A172 (cell line): ENCODE data around the gene CAMTA1. TPM values are rescaled to one million over a fixed set of nuclear protein-coding genes. Genes with fewer than 3 reads are reported as not detected.

Experiments
- DNase-seq: peaks from one replicate; pipeline ENCODE4 v3.0.0-alpha.2; 2015; ENCODE audit warnings: low spot score
- total RNA-seq: library from RNA; depleted of rRNA; stranded (reverse); fragments of >200 nt; shearing (Covaris generic); gene quantifications from 2 replicates; pipeline ENCODE4 v1.2.3, GENCODE V29; 2014

CAMTA1 gene
- total RNA-seq, 1 experiment from 2014 or later: 97.5 TPM

DNA sequence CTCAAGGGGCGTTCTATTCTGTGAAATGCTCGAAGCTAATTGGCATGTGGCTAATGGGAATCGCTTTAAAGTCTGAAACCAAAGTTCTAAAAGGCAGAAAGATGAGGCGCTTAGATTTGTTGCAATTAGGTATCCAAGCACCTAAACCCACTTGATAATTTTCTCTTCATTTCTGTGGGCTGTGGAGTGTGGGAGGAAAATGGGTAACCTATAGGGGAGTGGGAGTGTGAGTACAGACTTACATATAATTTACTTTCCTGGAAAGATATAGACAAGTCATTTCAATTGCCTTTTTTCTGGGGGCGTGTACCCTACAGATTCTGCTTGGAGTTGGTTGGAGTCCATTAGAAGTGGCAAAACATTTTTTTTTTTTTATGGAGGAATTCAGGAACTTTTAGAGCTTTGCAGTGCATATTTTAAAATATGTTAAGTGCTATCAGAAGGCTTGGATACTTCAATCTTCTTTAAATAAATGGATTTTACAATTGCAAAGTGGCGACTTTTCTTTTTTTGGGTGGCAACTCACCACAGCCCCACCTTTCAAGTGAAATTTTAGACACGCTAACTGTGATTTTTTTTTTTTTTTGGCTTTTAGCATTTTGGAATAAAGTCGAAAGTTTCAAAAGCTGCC, 254.5 kb downstream of the CAMTA1 start:
- DNase-seq: no peak

DNA sequence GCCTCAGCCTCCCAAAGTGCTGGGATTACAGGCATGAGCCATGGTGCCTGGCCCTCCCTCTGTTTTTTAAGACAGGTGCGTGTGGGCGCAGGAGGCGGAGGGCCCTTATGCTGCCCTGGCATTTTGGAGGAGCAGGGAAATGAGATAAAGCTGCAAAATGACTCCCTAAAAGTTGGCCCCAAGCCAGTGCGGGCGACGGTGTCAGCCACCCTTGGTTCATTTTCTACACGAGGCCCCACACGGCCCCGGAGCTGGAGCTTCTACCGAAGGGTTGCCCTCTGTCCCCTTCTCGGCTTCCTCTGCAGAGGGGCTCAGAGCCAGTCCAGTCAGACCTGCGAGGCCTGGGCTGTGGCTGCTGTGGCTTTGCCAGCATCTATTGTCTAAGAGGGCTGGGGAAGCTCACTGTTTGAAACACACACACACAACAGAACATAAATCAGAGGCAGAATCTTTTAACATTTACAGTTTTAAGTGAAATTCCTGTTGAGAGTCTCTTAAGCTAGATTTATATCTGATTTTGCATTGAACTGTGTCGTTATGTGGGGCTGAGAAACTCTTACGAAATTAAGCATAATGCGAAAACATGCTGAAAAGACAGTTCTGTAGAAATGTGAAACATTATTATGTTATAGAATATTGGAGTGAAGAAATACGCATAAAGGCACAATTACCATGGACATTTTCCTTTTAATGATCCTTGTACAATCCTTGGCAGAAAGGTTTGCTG, 255.9 kb downstream of the CAMTA1 start:
- no peak for DNase-seq

DNA sequence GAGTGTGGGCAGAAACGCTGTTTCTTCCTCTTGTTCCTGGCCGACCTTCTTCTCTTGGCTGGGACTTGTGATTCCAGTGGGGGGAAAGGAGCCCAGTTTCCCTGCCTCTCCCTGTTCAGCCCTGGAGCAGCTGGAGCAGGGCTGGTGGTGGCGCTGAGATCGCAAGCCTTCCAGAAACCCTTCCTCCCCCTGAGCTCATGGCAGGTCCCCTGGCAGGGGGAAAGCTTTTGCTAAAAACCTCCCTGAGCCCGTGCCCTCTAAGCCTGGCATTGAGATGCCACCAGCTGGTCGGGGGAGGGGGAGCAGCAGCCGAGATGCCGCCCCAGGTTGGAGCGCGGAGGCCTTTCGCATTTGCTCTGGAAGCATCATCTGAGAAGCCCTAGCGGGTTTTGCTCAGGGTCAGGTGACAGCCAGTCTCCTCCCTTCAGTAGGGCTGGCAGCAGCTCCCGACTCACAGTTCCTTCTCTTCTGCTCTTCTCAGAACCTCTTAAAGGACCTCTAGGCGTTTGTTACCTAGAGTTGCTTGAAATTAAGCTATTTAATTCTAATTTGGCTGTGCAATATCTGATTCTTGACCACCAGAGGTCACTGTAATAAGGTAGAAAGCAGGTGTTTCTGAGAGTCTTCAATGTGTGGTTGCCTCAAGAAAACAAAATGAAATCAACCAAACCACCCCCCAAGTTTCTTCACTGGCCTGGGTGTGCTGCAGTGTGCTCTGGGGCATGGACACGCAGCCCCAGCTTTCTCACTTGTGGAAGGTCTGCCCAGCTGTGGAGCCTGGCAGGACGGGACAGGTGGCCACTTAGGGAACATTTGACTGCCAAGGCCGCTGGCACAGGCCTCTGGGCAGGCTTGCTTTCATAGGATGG, 257.3 kb downstream of the CAMTA1 start:
- DNase-seq: peak; percentile 23

DNA sequence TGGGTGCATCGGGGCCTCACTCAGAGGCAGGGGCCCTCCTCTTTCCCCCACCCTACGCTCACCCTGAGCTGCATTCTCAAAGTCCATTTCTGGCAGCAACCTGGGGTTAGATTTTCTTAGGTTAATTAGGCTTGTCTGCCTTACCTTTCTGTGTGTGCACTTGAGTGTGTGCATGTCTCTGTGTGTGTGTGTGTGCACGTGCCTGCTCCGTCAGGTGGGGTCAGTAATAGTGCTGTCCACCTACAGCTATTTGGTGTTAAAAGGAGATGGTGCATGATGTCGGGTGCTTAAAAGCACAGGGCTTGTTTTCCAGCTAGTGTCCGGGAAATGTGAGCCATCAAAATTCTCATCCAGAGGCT, 257.9 kb downstream of the CAMTA1 start:
- no peak for DNase-seq

DNA sequence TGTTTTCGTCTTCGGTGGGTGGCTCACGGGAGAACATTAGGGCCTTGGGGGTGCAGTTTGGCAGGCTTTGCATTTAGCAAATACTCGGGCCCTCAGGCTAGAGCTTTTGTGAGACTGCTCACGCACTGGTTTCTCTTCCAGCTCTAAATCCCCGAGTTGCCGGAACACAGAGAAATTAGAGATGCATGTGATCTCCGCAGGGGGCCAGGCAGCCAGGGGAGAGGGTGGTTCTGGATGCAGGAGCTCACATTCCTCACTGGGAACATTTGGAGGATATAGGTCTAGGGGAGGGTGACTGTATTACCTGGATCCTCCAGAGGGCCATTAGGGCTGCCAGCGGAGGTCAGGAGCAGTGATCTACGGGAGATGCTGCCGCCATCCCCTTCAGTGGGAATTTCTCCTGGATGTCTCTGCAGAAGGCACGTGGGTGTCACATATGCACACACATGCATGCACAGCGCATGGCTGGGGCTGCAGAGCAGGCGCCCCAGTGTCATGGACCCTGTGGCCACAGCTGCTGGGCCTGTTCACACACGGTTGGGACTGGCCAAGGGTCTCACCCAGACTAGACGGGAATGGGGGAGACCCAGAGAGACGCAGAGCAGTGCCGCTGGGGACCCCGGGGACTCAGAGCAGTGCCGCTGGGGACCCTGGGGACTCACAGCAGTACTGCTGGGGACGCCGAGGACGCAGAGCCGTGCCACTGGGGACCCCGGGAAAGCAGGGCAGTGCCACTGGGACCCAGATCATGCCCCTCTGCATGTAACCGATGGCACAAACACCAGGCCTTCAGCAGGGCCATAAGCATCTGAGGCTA, 258.7 kb downstream of the CAMTA1 start:
- DNase-seq: no peak

DNA sequence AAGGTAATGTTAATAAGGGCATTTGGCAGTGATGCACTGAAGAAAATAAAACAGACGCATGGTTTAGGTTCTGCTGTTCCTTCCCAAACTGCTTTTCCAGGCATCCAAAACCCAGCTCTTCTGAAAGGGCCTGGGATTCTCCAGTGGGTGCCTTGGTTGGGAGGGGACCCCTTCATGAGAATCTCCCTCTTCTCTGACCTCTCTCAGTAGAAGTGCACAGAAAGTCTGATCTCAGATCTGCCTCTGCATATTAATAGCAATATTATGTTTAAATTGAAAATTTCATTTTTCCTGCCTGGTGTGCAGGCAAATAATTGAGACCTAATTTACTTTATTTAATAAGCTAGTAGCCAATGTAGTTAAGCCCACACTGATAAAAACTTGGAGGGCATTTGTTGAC, 260.6 kb downstream of the CAMTA1 start:
- no peak for DNase-seq

DNA sequence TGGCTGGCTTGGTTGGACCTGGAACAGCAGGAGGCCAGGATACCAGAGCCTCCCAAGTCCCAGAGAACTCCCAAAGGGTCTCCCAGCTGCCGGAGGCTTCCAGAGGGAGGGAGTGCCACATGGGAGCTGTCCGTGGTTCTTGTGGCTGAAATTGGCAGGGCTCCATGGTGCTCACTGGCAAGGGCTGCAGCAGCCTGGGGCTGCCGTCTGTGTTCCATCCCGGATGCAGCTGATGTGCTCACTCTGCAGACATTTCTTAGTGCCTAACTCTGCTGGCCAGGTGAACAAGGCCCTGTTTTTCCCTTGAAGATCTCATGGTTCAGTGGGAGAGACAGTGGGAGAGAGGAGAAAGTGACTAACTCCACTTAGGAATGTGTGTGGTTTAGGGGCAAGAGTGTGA, 261.1 kb downstream of the CAMTA1 start:
- DNase-seq: peak; percentile 66

DNA sequence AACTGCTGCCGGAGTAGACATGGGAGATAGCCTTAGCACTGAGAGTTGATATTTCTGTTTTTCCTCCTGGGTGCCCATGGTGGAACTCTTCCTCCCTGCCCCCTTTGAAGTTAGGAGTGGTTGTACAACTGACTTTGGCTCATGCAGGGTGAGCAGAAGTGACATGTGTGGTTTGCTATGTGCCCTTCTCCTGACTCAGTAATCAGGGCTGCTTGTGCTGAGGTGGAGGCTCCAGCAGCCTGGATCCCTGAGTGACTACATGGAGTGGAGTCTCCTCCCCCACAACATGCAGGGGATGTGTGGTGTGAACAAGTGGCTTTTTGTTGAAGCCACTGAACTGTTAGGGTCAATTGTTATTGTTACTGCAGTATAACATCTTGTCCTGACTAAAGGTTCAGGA, 261.6 kb downstream of the CAMTA1 start:
- DNase-seq: no peak

DNA sequence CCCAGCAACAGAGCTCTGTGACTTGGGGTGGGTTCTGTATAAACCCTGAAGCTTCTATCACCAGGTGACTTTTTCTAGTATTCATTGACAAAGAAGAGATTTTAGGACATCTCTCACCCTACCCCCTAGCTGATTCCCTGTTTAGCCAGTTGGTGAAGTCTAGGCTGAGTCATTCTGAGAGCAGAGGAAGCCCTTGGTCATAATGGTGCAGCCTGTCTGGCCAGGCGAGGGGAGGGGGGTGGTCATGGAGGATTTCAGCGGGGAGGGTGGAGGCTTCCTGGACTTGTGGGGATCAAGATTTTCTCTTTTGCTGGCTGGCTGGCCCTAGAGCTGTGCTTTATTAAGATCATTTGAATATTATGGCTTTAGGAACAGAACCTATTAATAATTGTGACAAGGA, 262.6 kb downstream of the CAMTA1 start:
- DNase-seq: no peak

DNA sequence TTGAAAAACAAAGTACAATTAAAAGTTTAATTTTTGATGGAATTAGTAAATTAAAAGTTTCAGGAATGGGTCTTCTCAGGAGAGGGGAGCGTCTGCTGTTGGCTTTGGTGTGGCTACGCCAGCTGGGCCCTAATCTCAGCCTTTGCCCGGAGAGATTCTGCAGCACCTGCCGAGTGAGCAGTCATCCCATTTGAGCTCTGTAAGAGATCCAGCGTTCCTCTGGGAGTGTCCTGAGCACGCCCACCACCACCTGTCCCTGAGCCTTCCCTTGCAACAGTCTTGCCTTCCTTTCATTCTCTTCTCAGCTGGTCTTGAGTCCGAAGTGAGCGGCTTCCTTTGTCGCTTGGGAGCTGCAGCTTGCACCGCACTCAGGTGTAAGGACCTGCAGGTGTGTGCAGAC, 263.1 kb downstream of the CAMTA1 start:
- DNase-seq: no peak

DNA sequence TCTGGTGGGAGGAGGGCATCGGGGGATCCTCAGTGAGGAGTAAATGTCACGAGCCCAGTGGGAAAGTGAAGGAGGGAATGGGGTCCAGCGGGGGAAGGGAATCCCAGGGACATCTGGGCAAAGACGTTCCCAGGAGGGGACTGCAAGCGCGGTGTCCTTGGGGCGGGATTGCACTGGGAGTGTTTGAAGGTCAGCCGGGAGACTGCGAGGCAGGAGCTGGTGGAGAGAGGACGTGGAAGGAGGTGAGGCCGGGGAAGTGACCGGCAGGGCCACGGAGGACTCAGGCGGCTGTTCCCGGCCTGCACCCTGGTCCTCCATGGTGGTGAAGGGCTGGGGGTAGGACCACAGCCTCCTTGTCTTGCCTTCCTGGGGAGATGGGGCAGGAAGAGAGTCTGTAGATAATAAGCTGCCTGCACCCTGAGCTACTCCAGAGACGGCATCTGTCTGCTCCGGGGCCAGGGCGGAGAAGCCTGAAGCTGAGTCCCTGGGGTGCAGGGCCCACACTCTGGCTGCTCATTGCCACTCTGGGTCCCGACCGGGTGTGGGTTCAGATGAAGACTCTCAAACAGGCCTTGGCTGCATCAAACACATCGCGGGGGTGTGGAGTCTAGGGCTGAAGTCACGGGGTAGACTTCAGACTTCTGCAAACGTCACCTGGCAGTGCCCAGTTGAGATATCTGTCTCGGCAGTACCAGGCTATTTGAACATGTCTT, 264.8 kb downstream of the CAMTA1 start:
- DNase-seq: no peak

DNA sequence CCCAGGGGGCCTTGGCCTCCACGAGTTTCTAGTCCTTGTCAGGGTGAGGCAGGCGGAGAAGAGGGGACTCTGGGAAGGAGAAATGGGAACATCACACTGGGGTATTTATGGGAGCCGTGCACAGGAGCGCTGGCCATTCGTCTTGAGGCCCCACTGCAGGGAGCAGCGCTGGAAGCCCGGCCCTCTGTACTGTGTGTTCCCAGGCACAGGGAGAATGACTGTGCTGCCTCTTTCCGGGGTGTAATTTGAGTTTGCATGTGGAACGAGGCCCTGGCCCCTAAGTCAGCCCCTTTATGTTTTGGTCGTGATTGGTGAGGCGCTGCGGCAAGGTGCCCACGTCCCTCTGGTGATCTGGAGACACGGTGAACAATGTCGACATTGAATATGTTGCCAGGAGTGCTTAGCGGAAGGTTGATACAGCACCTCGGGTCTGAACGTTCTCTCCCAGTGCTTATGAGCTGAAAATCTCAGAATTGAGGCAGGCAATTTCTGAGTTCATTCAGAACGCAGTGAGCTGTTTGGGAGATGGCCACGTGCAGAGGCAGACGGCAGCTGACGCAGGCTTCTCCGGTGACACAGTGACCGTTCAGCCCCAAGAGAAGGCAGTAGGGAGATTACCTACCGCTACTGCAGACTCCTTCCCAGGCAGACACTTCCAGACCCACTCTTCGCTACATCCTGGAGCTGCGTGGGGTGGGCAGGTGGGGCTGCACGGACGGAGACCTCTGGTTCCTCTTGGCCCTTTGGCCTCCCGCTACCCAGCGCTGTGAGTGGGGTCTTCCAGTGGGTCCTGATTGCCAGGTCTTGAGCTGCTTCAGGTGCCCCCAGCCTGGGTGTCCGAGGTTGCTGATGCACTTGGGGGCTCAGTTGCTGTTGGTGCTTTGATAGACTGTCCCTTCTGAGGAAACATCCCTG, 265.8 kb downstream of the CAMTA1 start:
- no peak for DNase-seq

DNA sequence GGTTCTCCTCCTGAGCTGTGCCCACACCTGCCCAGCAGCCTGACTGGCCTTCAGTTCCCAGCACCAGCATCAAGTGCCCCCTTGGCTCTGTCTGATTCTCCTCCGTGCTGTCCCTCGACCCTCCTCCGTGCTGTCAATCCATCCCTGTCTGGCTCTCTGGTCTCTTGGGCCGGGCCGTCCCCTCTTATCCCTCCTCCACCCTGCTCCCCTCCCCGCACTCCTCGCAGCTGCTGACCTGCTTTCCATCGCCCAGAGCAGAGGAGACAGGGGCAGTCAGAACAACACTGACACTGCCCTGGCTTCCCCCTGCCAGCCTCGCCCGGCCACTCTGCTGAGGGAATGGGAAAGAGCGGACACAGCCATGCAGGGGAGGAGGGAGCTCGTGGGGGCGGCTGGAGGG, 267.4 kb downstream of the CAMTA1 start:
- no peak for DNase-seq

DNA sequence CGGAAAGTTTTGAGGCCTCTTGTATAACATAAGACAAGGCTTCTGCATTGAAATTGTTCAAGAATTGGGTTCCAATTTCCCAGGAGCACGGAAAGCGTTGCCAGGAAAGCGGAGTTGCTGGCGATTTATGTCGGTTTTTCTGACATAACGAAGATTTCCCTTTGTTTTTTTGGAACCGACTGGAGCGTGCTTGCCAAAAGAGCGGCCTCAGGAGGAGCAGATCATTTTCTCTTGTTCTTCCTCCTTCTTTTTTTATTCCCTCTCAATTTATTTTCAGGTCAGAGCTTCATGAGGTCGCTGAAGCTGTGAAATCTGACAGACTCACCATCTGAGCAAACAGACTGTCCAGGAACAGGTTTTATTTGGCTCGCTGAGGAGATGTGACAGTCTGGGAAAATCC, 275.5 kb downstream of the CAMTA1 start:
- DNase-seq: no peak

DNA sequence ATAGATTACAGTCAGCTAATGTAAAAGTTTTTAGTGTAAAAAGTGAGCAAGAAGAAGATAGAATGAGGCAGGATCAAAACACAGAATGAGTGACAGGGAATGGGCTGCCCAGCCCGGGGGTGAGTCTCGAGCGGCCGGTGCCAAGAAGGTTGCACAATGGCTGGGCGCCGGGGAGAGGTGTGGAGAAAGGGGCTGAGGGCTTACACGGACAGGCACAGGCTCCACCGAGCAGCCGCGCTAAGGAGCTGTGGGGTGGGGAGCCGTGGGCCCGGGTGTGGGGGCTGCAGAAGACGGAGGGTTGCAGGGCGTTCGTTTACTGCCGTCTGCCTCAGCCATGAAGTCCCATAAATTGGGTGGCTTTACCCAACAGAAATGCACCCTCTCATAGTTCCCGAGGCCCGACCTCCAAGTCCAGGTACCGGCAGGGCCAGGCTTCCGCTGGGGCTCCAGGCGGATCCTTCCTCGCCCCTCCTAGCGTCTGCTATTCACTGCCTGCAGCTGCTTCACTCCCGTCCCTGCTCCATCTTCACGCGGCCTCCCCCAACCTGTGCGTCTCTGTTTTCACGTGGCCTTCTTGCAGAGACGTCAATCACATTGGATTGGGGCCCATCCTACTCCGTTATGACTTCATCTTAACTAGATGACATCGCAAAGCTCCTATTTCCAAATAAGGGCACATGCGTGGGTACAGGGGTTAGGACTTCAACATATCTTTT, 277.2 kb downstream of the CAMTA1 start:
- no peak for DNase-seq

DNA sequence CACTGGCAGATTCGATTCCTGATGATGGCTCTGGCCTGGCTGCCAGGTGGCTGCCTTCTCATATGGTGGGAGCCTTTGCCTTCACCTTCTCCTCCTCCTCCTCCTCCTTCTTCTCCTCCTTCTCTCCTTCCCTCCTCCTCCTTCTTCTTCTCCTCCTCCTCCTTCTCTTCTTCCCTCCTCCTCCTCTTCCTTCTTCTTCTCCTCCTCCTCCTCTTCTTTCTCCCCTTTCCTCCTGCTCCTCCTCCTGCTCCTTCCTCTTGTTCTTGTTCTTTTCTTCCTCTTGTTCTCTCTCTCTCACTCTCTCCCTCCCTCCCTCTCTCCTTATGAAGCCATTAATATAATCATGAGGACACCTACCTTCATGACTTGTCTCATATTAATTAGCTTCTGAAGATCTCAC, 278.7 kb downstream of the CAMTA1 start:
- DNase-seq: no peak

DNA sequence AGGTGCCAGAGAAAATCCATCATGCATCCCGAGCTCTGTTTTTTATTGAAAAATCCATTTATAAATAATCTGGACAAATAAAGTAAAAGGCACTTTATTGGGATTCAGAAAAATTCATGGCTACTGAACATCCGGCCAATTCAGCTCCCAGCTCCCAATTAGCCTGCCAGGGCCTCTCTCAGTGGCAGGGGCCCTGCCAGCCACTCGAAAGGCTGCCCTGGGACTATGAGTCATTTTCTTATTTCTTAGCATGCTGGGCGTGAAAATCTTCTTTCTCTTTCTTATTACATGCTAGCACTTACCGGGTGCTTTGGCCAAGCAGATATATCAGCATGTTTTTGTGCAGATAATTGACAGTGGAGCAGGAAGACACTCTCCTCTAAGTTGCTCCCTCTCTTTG, 283.3 kb downstream of the CAMTA1 start:
- DNase-seq: no peak

DNA sequence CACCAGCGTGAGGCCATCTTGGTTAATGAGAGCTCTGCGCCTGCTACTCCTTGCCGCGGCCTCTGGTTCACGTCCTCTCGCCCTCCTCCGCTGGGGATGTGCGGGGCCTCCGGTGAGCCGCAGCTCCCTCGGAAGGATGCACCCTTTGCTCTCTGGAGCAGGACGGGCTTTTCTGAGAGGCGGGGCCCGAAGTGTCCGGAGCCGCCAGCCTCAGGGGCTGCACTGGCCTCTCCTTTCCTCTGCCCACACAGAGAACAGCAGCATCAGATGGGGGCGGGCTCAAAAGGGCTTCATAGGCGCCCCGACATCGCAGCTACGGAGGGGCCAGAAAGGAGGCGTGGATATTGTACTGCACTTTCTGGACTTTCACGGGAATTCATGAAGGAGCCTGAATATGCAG, 284.7 kb downstream of the CAMTA1 start:
- DNase-seq: no peak

DNA sequence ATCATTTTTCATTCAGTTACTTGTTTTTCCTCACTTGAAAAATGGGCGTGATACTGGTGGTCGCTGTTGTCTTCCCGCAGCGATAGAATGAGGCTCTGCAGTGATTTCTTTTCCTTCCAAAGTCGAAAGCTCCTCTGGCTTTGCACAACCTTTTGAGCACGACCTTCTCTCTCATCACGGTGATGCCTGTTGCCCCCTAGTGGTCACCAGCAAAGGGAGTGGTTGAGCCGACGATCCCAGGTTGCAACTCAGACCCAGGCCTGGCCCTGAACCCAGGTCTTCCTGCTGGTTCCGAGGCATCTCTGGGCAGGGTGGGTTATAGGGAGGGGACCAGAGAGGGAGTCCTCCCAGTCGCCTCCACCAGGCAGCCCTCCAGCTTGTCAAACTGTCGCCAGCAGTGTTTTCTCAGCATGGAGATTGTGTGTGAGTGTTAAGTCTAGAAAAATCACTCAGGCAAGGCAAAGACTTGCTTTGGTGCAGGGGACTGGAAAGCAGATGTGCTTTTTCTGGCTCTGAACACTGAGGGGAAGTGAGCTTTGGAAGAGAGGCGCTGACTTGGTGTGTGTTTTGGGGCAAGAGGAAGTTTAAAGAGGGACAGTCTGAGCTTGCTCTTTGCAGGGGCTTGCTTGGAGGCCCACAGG, 285.3 kb downstream of the CAMTA1 start:
- DNase-seq: peak; percentile 49
